GM23248 (cell line): Measurements from ENCODE around the gene ABCB9. TPM values are rescaled to one million over a fixed set of nuclear protein-coding genes. Genes with fewer than 3 reads are reported as not detected.

Experiments used
- DNase-seq: peaks from one replicate; pipeline ENCODE4 v3.0.0-alpha.2; 2015
- H2AFZ ChIP-seq: fragments of 200-600 bp; sonication (generic); 2 replicates; pipeline ENCODE4 v1.6.1; 2016; ENCODE audit warnings: antibody characterized with exemption
- H3F3A ChIP-seq: fragments of 200-600 bp; sonication (generic); 2 replicates; pipeline ENCODE4 v1.6.1; 2016; ENCODE audit warnings: mild to moderate bottlenecking, antibody characterized with exemption, mixed run types; ENCODE audit not compliant: insufficient read depth
- H3K27ac ChIP-seq: fragments of 200-600 bp; sonication (generic); 2 replicates; pipeline ENCODE4 v1.5.1; 2016; ENCODE audit warnings: mild to moderate bottlenecking
- H3K27me3 ChIP-seq: fragments of 200-600 bp; sonication (generic); replicated peaks from 2 replicates; pipeline ENCODE4 v1.6.1; 2016; ENCODE audit warnings: mild to moderate bottlenecking; ENCODE audit not compliant: insufficient read depth
- H3K36me3 ChIP-seq: fragments of 200-600 bp; sonication (generic); 2 replicates; pipeline ENCODE4 v1.6.1; 2016; ENCODE audit warnings: low read depth, mild to moderate bottlenecking
- H3K4me1 ChIP-seq: fragments of 200-600 bp; sonication (generic); 2 replicates; pipeline ENCODE4 v1.6.1; 2016; ENCODE audit warnings: mild to moderate bottlenecking; ENCODE audit not compliant: insufficient read depth
- H3K4me2 ChIP-seq: fragments of 200-600 bp; sonication (generic); one replicate; pipeline ENCODE4 v1.6.1; 2016; ENCODE audit warnings: mild to moderate bottlenecking; ENCODE audit not compliant: unreplicated experiment
- H3K4me3 ChIP-seq: fragments of 200-600 bp; sonication (generic); 2 replicates; pipeline ENCODE4 v1.5.1; 2016; ENCODE audit warnings: mild to moderate bottlenecking
- H3K79me2 ChIP-seq: fragments of 200-600 bp; sonication (generic); 2 replicates; pipeline ENCODE4 v1.6.1; 2016; ENCODE audit warnings: mild to moderate bottlenecking; ENCODE audit not compliant: insufficient read depth
- H3K9ac ChIP-seq: fragments of 200-600 bp; sonication (generic); 2 replicates; pipeline ENCODE4 v1.6.1; 2016; ENCODE audit warnings: mild to moderate bottlenecking
- H3K9me2 ChIP-seq: fragments of 200-600 bp; sonication (generic); 2 replicates; pipeline ENCODE4 v1.6.1; 2016; ENCODE audit warnings: mixed run types, mild to moderate bottlenecking, moderate library complexity; ENCODE audit not compliant: insufficient read depth
- H3K9me3 ChIP-seq: fragments of 200-600 bp; sonication (generic); one replicate; pipeline ENCODE4 v1.6.1; 2017; ENCODE audit warnings: low read depth
- H4K20me1 ChIP-seq: fragments of 200-600 bp; sonication (generic); 2 replicates; pipeline ENCODE4 v1.6.0; 2016; ENCODE audit not compliant: insufficient read depth
- EZH2 ChIP-seq: fragments of 200-600 bp; sonication (generic); IDR thresholded peaks from 2 replicates; pipeline ENCODE4 v1.6.1; 2018; ENCODE audit warnings: antibody characterized with exemption, mild to moderate bottlenecking; ENCODE audit not compliant: insufficient read depth, poor library complexity, severe bottlenecking
- EZH2phosphoT487 ChIP-seq: fragments of 200-600 bp; sonication (generic); IDR thresholded peaks from 2 replicates; pipeline ENCODE4 v1.6.1; 2018; ENCODE audit warnings: antibody characterized with exemption, moderate library complexity, mild to moderate bottlenecking, low read depth; ENCODE audit not compliant: insufficient read depth
- WGBS, 2 experiments: methylation state at CpG; one replicate each; pipeline ENCODE4 v1.1.6; 2015 to 2017; ENCODE audit warnings: low lambda C conversion rate in 2 of 2, low coverage in 1 of 2; ENCODE audit errors: missing lambda C conversion rate in 2 of 2; 5-methylcytosine and 5-hydroxymethylcytosine counted together
- in situ Hi-C: fragments of 300-500 bp; cut with MboI; formaldehyde crosslinking; loops from 2 replicates; pipeline ENCODE4 v1.15.0; 2020
- polyA plus RNA-seq: library from polyadenylated mRNA; unstranded; fragments of >200 nt; fragmentation: Nextera tagmentation; extraction: Ambion mirVana; gene quantifications from 2 replicates; pipeline ENCODE4 v1.2.1, GENCODE V29; 2016
- total RNA-seq: library from RNA; depleted of rRNA; stranded (reverse); fragments of >200 nt; shearing (Covaris generic); gene quantifications from 2 replicates; pipeline ENCODE4 v1.2.3, GENCODE V29; 2014

Gene ABCB9
- total and polyA plus RNA-seq, 2 experiments from 2014 or later = 2.2 to 4.4 TPM

DNA sequence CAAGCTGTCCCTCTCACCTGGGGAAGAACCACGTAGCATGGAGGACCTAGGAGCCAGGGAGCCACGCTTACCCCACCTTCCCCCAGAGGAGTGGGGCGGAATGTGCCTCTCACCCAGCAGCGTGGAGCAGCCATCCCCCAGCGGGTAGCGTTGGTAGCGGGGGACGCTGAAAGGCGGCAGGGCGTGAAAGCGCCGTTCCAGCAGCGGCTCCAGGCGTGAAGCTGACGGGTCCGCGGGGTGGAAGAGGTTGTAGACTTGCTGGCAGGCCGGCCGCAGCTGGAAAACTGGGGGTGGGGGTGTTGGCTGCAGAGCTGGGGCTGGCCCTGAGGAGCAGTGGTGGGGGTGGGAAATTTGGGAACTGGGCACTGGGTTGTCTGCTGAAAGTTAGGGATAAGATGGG is 26.1 kb upstream of the ABCB9 start:
- 87 to 88% methylated on average over 19 of the region's 19 CpGs for WGBS, 2 experiments
- no peak for TF ChIP-seq EZH2
- TF ChIP-seq EZH2phosphoT487 = no peak
- no peaks in the 10 kb centered on the region for H3K9me2 ChIP-seq
- DNase-seq = no peak
- in situ Hi-C loops = no loop called here
- no peaks in the 10 kb centered on the region for H3K36me3 ChIP-seq
- H3K4me3 ChIP-seq = no peak overlapping the region
- H3K79me2 ChIP-seq = no peaks in the 10 kb centered on the region
- H2AFZ ChIP-seq = no peak overlapping the region
- H3K4me2 ChIP-seq = no peak overlapping the region
- no peak overlapping the region for H3K9ac ChIP-seq
- H4K20me1 ChIP-seq = no peaks in the 10 kb centered on the region
- no peak overlapping the region for H3K27ac ChIP-seq
- H3K4me1 ChIP-seq = no peaks in the 10 kb centered on the region
- H3F3A ChIP-seq = no peaks in the 10 kb centered on the region
- no peaks in the 10 kb centered on the region for H3K27me3 ChIP-seq
- H3K9me3 ChIP-seq = no peaks in the 10 kb centered on the region

DNA sequence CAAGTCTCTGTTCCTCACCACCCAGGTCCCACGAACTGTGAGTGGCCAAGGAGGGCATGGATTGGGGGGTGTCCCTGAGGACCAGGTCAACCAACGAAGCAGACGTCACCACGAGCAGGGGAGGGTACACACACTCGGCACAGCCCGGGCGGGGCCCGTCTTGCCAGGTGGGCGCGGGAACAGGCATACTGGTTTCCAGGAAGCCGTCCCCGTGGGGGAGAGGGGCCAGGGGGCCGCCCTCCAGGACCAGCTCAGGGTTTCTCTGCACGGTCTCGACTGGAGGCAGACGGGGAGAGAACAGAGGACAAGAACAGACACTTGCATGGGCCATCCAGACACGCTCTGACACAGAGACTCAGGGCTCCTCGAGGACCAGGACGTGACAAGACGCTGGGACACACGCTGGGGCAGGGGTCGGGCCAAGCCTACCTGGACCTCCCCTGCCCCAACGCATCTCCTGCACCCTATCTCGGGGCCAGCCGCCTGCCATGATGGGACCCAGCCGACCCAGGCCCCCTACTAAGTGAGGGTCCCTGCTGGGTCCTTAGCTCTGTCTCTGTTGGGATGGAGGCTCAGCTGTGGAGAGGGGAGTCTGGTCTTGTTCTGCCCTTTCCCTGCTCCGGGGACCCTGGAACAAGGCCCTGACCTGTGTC is 25.5 kb upstream of the ABCB9 start:
- no peak overlapping the region for H3K9ac ChIP-seq
- H3K27me3 ChIP-seq = no peaks in the 10 kb centered on the region
- 88% methylated on average over 17 to 27 of the region's 27 CpGs for WGBS, 2 experiments
- no peaks in the 10 kb centered on the region for H3K4me1 ChIP-seq
- no peak overlapping the region for H3K4me2 ChIP-seq
- no peaks in the 10 kb centered on the region for H3K79me2 ChIP-seq
- no peak for DNase-seq
- H2AFZ ChIP-seq = no peak overlapping the region
- no peaks in the 10 kb centered on the region for H3K9me3 ChIP-seq
- H3K27ac ChIP-seq = no peak overlapping the region
- H3K9me2 ChIP-seq = no peaks in the 10 kb centered on the region
- H4K20me1 ChIP-seq = no peaks in the 10 kb centered on the region
- no peaks in the 10 kb centered on the region for H3K36me3 ChIP-seq
- no peak overlapping the region for H3K4me3 ChIP-seq
- in situ Hi-C loops = no loop called here
- TF ChIP-seq EZH2phosphoT487 = no peak
- TF ChIP-seq EZH2 = no peak
- no peaks in the 10 kb centered on the region for H3F3A ChIP-seq

DNA sequence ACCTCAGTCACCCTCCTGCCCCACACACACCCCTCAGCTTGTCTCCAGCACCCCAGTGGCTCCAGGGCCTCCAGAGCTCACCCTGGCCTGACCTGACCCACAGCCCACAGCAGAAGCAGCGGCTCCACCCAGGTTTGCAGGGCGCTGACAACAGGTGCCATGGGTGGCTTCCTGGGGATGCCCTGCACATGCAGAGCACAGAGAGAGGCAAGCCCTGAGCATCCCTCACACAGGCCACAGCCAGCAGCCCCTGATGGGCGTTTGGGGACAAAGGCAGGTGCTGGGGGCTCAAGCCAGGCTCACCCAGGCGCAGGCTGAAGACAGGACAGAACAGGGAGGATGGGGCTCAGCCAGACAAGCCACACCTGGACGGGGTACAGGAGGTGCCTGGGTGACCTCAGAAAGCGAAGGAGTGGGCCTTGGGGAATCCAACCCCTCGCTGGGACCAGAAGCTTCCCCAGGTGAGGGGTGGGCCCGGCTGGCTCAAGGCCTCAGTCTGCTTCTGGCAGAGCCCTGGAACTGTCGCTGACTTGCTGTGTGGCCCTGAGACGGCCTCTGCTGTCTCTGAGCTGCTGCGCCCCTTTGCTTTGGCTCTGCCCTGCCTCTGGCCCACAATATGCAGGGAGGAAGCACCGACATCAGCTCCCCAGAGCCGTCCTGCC is 24.8 kb upstream of the ABCB9 start:
- Histone ChIP-seq H3K27ac (no peak overlapping the region), H3K9me3 (no peaks in the 10 kb centered on the region), H4K20me1 (no peaks in the 10 kb centered on the region), H3K4me2 (no peak overlapping the region), H3F3A (no peaks in the 10 kb centered on the region), H3K36me3 (no peaks in the 10 kb centered on the region), H3K4me1 (no peaks in the 10 kb centered on the region), H3K27me3 (no peaks in the 10 kb centered on the region), H3K9ac (no peak overlapping the region), H3K4me3 (no peak overlapping the region), H3K9me2 (no peaks in the 10 kb centered on the region), H3K79me2 (no peaks in the 10 kb centered on the region), H2AFZ (no peak overlapping the region)
- in situ Hi-C loops = no loop called here
- TF ChIP-seq EZH2 (no peak), EZH2phosphoT487 (no peak)
- 95 to 97% methylated on average over 9 to 13 of the region's 13 CpGs for WGBS, 2 experiments
- DNase-seq = no peak

DNA sequence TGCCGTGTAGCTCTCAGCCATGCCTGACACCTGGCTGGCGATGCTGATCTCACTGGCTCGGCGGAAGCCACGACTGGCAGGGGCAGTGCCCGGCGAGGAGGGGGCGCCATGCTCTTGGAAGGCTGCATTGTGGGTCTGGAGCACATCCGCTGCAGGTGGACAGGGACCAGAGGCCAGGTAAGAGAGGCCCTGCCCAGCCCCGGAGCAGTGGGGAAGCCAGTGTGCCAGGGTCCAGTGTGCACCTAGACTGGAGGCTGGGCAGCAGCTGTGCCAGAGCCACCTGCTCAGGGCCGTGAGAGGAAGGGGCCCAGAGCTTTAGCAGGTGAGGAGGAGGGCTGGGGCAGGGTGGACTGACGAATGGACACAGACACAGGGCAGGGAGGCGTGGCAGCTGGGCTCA is 24.3 kb upstream of the ABCB9 start:
- H3K36me3 ChIP-seq = no peaks in the 10 kb centered on the region
- no peaks in the 10 kb centered on the region for H3F3A ChIP-seq
- no peak overlapping the region for H3K9ac ChIP-seq
- no peaks in the 10 kb centered on the region for H3K9me3 ChIP-seq
- no peaks in the 10 kb centered on the region for H3K27me3 ChIP-seq
- no peak overlapping the region for H3K27ac ChIP-seq
- H4K20me1 ChIP-seq = no peaks in the 10 kb centered on the region
- no peak overlapping the region for H2AFZ ChIP-seq
- no peaks in the 10 kb centered on the region for H3K4me1 ChIP-seq
- TF ChIP-seq EZH2 (no peak), EZH2phosphoT487 (no peak)
- in situ Hi-C loops = no loop called here
- 90 to 91% methylated on average over 13 of the region's 13 CpGs for WGBS, 2 experiments
- H3K4me2 ChIP-seq = no peak overlapping the region
- H3K9me2 ChIP-seq = no peaks in the 10 kb centered on the region
- no peak for DNase-seq
- no peaks in the 10 kb centered on the region for H3K79me2 ChIP-seq
- no peak overlapping the region for H3K4me3 ChIP-seq
